ENCODE measurements around the gene UBALD1. TPM values are rescaled to one million over a fixed set of nuclear protein-coding genes. Genes with fewer than 3 reads are reported as not detected.

UBALD1 gene
- polyA plus RNA-seq (2012; ENCODE audit: low read depth, missing spikeins), result 20.7 TPM

GRCh38 chr16:4614571-4615383 lies at the start of gene UBALD1:
UBALD1 (minus strand) TSS chr16:4614888; CDS start chr16:4614797, 91 bp downstream.
- DNase-seq (ENCODE audit: insufficient read length, low spot score) (peak; percentile 93), FAIRE-seq (peak; percentile 96)
- TF ChIP-seq POLR2AphosphoS5 (IDR thresholded peaks at IDR 0.05; ENCODE audit: low read depth, low read length) (peak; percentile 83), POU2F2 (IDR thresholded peaks at IDR 0.05; ENCODE audit: low read depth, low read length) (no peak), TAF1 (IDR thresholded peaks at IDR 0.05; ENCODE audit: low read depth, low read length) (peak; percentile 71), PAX5 (IDR thresholded peaks at IDR 0.05; ENCODE audit: insufficient read depth, low read length, severe bottlenecking) (peak; percentile 97), POLR2A (IDR thresholded peaks at IDR 0.05; ENCODE audit: low read depth, low read length) (peak; percentile 88), SPI1 (IDR thresholded peaks at IDR 0.05; ENCODE audit: low read depth, low read length) (no peak)

DNA sequence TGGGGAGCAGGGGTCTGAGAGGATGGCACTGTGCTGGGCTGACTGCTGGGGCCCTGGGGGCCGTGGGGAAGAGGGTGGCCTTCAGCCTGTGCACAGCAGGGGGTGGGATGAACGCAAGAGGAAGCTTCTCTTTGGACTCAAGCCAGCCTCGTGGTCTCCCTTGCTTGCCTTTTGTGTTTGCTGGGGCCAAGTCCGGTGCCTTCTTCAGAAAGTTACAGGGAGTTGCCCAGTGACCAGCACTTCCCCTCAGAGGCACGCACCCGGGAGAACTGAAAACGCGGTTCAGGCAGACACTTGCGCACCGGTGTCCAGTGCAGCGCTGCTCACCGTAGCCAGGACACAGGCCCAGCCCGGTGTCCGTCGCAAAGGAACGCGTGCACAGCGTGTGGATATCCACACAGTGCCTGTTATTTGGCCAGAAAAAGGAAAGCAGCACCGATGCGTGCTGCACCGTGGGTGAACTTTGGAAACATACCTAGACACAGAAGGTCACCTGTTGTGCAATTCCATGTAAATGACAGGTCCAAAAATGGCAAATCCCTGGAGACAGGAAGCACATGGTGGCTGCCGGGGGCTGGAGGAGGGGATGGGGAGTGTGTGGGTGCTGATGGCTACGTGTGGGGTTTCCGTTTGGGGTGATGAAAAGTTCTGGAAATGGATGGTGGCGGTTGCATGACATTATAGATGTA lies 49.2 kb upstream of the UBALD1 start:
- DNase-seq (ENCODE audit: insufficient read length, low spot score), result no peak
- FAIRE-seq, result peak; percentile 38
- TF ChIP-seq POLR2A (IDR thresholded peaks at IDR 0.05; ENCODE audit: low read depth, low read length), result no peak
- peak; percentile 43 for TF ChIP-seq SPI1 (IDR thresholded peaks at IDR 0.05; ENCODE audit: low read depth, low read length)

DNA sequence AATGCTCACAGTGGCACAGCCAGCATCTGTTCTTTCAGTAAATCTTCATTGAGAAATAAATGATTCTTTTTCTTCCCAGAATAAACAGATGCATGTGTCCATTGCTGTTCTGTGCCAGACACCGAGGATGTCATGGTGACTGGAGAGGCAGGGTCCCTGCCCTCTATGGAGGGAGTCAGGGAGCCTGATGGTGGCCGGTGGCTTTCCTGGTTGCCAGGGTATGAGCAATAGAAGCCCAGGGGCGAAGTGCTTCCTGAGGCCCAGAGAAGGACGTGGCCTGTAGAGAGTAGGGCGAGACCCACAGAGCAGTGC lies 48.7 kb upstream of the UBALD1 start:
- no peak for FAIRE-seq
- DNase-seq (ENCODE audit: insufficient read length, low spot score), result no peak
- TF ChIP-seq POU2F2 (IDR thresholded peaks at IDR 0.05; ENCODE audit: low read depth, low read length) (no peak), TAF1 (IDR thresholded peaks at IDR 0.05; ENCODE audit: low read depth, low read length) (no peak), POLR2AphosphoS5 (IDR thresholded peaks at IDR 0.05; ENCODE audit: low read depth, low read length) (no peak), POLR2A (IDR thresholded peaks at IDR 0.05; ENCODE audit: low read depth, low read length) (no peak), PAX5 (IDR thresholded peaks at IDR 0.05; ENCODE audit: insufficient read depth, low read length, severe bottlenecking) (no peak), SPI1 (IDR thresholded peaks at IDR 0.05; ENCODE audit: low read depth, low read length) (no peak)

GRCh38 chr16:4661661-4662060 lies 47.0 kb upstream of the UBALD1 start:
- FAIRE-seq, result no peak
- no peak for TF ChIP-seq TAF1 (IDR thresholded peaks at IDR 0.05; ENCODE audit: low read depth, low read length)
- no peak for TF ChIP-seq POU2F2 (IDR thresholded peaks at IDR 0.05; ENCODE audit: low read depth, low read length)
- no peak for TF ChIP-seq PAX5 (IDR thresholded peaks at IDR 0.05; ENCODE audit: insufficient read depth, low read length, severe bottlenecking)
- TF ChIP-seq POLR2AphosphoS5 (IDR thresholded peaks at IDR 0.05; ENCODE audit: low read depth, low read length), result no peak
- no peak for TF ChIP-seq SPI1 (IDR thresholded peaks at IDR 0.05; ENCODE audit: low read depth, low read length)
- TF ChIP-seq POLR2A (IDR thresholded peaks at IDR 0.05; ENCODE audit: low read depth, low read length), result no peak
- no peak for DNase-seq (ENCODE audit: insufficient read length, low spot score)

DNA sequence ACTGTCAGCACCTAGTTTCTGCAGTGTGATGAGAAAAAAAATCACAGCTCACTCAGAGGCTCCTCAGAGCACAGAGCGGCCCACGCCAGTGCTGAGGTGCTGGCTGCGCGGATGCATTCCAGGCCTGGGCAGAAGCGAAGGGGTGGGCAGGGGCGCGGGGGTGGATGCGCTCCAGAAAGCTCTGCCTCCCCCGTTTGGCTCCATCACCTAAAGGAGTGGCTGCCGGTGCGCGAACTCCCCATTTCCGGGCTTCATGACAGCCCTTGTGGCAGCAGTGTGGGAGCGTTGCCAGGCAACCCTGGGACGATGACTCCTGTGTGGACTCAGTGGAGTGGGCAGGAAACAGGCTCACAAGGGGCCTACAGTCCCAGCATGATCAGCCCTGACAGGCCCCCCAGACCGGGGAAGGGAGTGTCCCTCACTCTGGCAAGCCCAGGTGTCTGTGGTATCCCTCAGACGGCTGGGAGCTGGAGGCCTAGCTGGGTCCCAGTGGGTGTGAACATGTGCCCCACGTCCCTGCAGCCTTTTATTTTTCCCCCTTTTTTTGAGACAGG lies 45.8 kb upstream of the UBALD1 start:
- FAIRE-seq (no peak), DNase-seq (ENCODE audit: insufficient read length, low spot score) (no peak)
- TF ChIP-seq PAX5 (IDR thresholded peaks at IDR 0.05; ENCODE audit: insufficient read depth, low read length, severe bottlenecking) (no peak), POU2F2 (IDR thresholded peaks at IDR 0.05; ENCODE audit: low read depth, low read length) (no peak), POLR2AphosphoS5 (IDR thresholded peaks at IDR 0.05; ENCODE audit: low read depth, low read length) (no peak), POLR2A (IDR thresholded peaks at IDR 0.05; ENCODE audit: low read depth, low read length) (no peak), SPI1 (IDR thresholded peaks at IDR 0.05; ENCODE audit: low read depth, low read length) (no peak), TAF1 (IDR thresholded peaks at IDR 0.05; ENCODE audit: low read depth, low read length) (no peak)

DNA sequence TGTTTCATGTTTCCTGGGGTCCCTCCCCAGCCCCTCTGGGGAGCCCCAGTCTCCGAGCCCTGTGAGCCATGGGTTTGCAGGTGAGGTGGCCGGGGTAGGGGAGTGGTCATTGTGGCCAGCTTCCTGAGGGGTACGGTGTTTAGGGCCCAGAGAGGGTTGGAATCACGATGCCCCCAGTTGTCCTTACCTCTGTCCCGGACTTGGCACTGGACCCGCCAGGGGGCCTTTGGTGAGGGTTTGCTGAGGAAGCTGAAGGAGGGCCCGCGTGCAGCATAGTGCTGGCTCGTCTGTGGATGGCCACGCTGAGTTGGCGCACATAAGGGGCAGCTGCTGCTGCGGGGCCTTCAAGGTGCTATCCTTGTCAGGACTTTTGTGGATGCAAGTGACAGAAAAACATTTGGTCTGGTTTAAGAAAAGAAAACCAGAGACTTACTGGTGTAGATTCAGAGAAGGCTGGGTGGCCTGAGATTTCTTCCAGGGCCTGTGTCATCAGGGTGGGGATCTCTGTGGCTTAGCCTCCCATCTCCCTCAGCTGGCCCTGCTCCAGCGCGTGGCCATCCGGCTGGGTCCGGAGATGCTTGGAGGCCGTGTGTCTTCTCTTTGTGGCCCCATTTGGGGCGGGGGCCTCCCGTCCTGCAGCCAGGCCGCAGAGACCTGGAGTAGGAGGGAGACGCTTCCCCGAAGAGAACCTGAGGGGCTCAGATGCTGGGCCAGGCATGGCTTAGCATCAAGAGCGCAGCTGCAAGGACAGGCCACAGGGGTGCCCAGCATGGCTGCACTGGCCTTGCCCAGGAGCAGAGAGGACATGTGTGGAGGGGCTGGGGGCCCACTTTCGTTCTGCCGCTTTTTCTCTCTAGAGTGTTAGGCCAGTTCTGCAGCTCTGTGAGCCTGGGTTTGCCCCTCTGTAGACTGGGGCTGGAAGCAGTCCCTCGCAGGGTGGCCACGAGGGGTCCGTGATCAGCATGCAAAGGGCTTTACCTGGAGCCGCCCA lies 45.0 kb upstream of the UBALD1 start:
- FAIRE-seq (no peak), DNase-seq (ENCODE audit: insufficient read length, low spot score) (no peak)
- TF ChIP-seq POLR2AphosphoS5 (IDR thresholded peaks at IDR 0.05; ENCODE audit: low read depth, low read length) (no peak), TAF1 (IDR thresholded peaks at IDR 0.05; ENCODE audit: low read depth, low read length) (no peak), PAX5 (IDR thresholded peaks at IDR 0.05; ENCODE audit: insufficient read depth, low read length, severe bottlenecking) (no peak), POLR2A (IDR thresholded peaks at IDR 0.05; ENCODE audit: low read depth, low read length) (no peak), SPI1 (IDR thresholded peaks at IDR 0.05; ENCODE audit: low read depth, low read length) (no peak), POU2F2 (IDR thresholded peaks at IDR 0.05; ENCODE audit: low read depth, low read length) (no peak)

- FAIRE-seq (no peak), DNase-seq (ENCODE audit: insufficient read length, low spot score) (no peak)
- TF ChIP-seq TAF1 (IDR thresholded peaks at IDR 0.05; ENCODE audit: low read depth, low read length) (no peak), POU2F2 (IDR thresholded peaks at IDR 0.05; ENCODE audit: low read depth, low read length) (no peak), POLR2AphosphoS5 (IDR thresholded peaks at IDR 0.05; ENCODE audit: low read depth, low read length) (no peak; the same call in 1 of the 2 replicates), SPI1 (IDR thresholded peaks at IDR 0.05; ENCODE audit: low read depth, low read length) (no peak), POLR2A (IDR thresholded peaks at IDR 0.05; ENCODE audit: low read depth, low read length) (no peak), PAX5 (IDR thresholded peaks at IDR 0.05; ENCODE audit: insufficient read depth, low read length, severe bottlenecking) (no peak)
Observed at GRCh38 chr16:4656695-4657686, 42.3 kb upstream of the UBALD1 start.

- no peak for DNase-seq (ENCODE audit: insufficient read length, low spot score)
- no peak for TF ChIP-seq POLR2A (IDR thresholded peaks at IDR 0.05; ENCODE audit: low read depth, low read length)
- no peak for TF ChIP-seq POLR2AphosphoS5 (IDR thresholded peaks at IDR 0.05; ENCODE audit: low read depth, low read length)
- no peak for TF ChIP-seq SPI1 (IDR thresholded peaks at IDR 0.05; ENCODE audit: low read depth, low read length)
- TF ChIP-seq PAX5 (IDR thresholded peaks at IDR 0.05; ENCODE audit: insufficient read depth, low read length, severe bottlenecking), result no peak
- no peak for TF ChIP-seq TAF1 (IDR thresholded peaks at IDR 0.05; ENCODE audit: low read depth, low read length)
- no peak for TF ChIP-seq POU2F2 (IDR thresholded peaks at IDR 0.05; ENCODE audit: low read depth, low read length)
- FAIRE-seq, result no peak
Observed at GRCh38 chr16:4656221-4656620, 41.5 kb upstream of the UBALD1 start.

All from GM12891 (cell line).